GM12891 (cell line): ENCODE results near the gene FOXF2.

ENCODE experiments used
- DNase-seq: peaks from one replicate; pipeline ENCODE4 v3.0.0; 2011; ENCODE audit warnings: low spot score; ENCODE audit not compliant: insufficient read length
- FAIRE-seq: peaks from 2 replicates; lab custom pipeline; 2011; peaks lifted over from hg19 to GRCh38; lab: Jason Lieb, UNC
- PAX5 ChIP-seq: IDR thresholded peaks from 2 replicates; pipeline ENCODE4 v1.6.1; 2011; ENCODE audit warnings: low read length, moderate library complexity, mild to moderate bottlenecking; ENCODE audit not compliant: insufficient read depth, severe bottlenecking
- POLR2A ChIP-seq: IDR thresholded peaks from 2 replicates; pipeline ENCODE4 v1.6.1; 2011; ENCODE audit warnings: low read depth, low read length, control low read depth
- POLR2AphosphoS5 ChIP-seq: IDR thresholded peaks from 2 replicates; pipeline ENCODE4 v1.6.1; 2011; ENCODE audit warnings: low read depth, low read length, control low read depth
- POU2F2 ChIP-seq: IDR thresholded peaks from 2 replicates; pipeline ENCODE4 v1.6.1; 2011; ENCODE audit warnings: low read depth, mild to moderate bottlenecking, control low read depth, low read length, moderate library complexity
- SPI1 ChIP-seq: IDR thresholded peaks from 2 replicates; pipeline ENCODE4 v1.6.1; 2011; ENCODE audit warnings: low read depth, low read length, control low read depth
- TAF1 ChIP-seq: IDR thresholded peaks from 2 replicates; pipeline ENCODE4 v1.6.1; 2011; ENCODE audit warnings: low read depth, low read length, control low read depth

Gene FOXF2

GRCh38 chr6:1406306-1407072 lies 17.1 kb downstream of the FOXF2 start:
- FAIRE-seq: no peak
- TF ChIP-seq POLR2AphosphoS5 (no peak), PAX5 (no peak), POLR2A (no peak), POU2F2 (no peak), TAF1 (no peak), SPI1 (no peak)

GRCh38 chr6:1407499-1407990 lies 18.2 kb downstream of the FOXF2 start:
- DNase-seq: no peak
- no peak for TF ChIP-seq POLR2A
- no peak for FAIRE-seq

More at GRCh38 chr6:1406306-1407072, 17.1 kb downstream of the FOXF2 start:
- no peak for DNase-seq

GRCh38 chr6:1409774-1410465 lies 20.5 kb downstream of the FOXF2 start:
- no peak for DNase-seq
- no peak for FAIRE-seq

GRCh38 chr6:1412901-1413300 lies 23.5 kb downstream of the FOXF2 start:
- FAIRE-seq (no peak), DNase-seq (no peak)
- no peak for TF ChIP-seq POLR2AphosphoS5
- TF ChIP-seq TAF1: no peak
- TF ChIP-seq PAX5: no peak
- no peak for TF ChIP-seq SPI1

More at GRCh38 chr6:1409774-1410465, 20.5 kb downstream of the FOXF2 start:
- no peak for TF ChIP-seq POLR2AphosphoS5
- TF ChIP-seq POLR2A: no peak

DNA sequence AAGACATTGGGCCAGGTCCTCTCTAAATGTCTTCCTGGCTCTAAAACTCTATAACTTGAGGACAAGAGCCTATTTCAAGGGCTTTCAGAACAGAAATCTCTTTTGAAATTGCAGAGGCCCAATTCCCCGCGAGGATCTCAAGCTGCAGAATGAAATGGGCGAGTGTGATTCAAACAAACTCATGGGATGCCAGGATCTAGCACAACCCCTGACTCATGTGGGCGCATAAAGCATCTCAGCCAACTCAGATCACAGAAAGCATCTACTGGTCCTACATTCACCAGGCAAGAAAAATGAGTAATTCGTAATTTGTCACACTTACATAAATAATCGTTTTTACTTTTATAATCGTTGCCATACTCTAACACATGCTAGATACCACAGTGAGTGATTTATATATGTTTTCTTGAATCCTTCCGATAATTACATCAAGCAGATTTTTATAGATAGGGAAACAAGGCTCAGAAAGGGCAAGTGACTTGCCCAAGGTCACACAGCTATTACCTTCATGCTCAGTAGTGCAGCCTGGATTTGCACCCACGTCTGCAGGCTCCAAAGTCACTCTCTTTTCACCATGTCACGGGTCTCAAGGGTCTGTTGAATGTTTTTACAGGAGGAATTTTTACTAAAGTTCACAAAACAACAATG lies 26.2 kb downstream of the FOXF2 start:
- DNase-seq (no peak), FAIRE-seq (no peak)
- TF ChIP-seq SPI1: no peak
- TF ChIP-seq POLR2AphosphoS5: no peak
- no peak for TF ChIP-seq POLR2A
- TF ChIP-seq POU2F2: no peak
- TF ChIP-seq TAF1: no peak
- TF ChIP-seq PAX5: no peak

DNA sequence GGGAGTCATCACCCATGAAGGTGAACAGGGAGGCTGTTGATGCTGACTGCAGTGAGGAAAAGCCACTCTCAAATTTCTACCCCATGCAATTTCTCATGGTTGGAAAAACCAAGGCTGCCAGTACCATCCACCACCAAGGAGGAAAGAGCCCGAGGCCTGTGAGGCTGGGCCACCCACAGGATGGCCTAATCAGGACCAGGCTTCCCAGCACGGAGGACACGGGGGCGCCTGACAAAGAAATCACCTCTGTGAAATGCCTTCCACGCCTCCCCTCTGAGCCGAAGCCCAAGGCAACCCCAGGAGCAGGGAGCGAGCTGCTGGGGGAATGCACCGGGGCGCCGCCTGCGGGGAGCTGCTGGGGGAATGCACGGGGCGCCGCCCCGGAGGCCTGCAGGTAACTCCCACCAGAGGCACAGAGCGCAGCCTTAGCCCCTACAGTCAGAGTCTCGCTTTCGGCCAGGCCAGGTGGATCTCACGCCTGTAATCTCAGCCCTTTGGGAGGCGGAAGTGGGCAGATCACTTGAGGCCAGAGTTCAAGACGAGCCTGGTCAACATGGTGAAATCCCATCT lies 26.9 kb downstream of the FOXF2 start:
- DNase-seq (no peak), FAIRE-seq (no peak)
- TF ChIP-seq SPI1 (no peak), POLR2AphosphoS5 (no peak), POU2F2 (no peak), PAX5 (no peak), TAF1 (no peak), POLR2A (no peak)

DNA sequence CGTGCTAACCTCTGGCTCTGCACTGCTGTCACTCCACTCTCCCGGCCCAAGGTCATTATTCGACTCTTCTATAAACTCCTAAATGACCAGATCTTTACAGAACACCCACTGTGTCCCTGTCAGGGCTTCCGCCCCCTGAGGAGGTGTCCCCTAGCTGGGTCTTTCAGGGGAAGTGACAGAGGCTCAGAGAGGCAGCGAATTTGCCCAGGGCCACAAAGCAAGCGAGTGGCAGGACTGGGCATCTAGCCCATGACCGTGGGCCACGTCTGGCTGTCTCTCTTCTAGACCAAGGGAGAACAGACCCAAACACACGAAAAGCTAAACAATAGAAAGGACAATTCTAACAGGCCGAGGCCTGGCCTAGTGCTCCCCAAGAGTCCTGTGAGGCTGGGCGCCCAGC lies 27.4 kb downstream of the FOXF2 start:
- FAIRE-seq: no peak
- TF ChIP-seq POU2F2 (no peak), POLR2AphosphoS5 (no peak), POLR2A (no peak), TAF1 (no peak), SPI1 (no peak), PAX5 (no peak)

GRCh38 chr6:1417718-1418117 lies 28.3 kb downstream of the FOXF2 start:
- no peak for TF ChIP-seq POU2F2
- TF ChIP-seq TAF1: no peak
- TF ChIP-seq SPI1: no peak
- no peak for TF ChIP-seq PAX5
- TF ChIP-seq POLR2A: no peak
- no peak for TF ChIP-seq POLR2AphosphoS5
- DNase-seq (no peak), FAIRE-seq (no peak)

More for the DNA sequence above, 27.4 kb downstream of the FOXF2 start:
- DNase-seq: no peak

GRCh38 chr6:1418471-1419191 lies 29.3 kb downstream of the FOXF2 start:
- TF ChIP-seq POLR2A (no peak), PAX5 (no peak), POU2F2 (no peak), SPI1 (no peak), TAF1 (no peak), POLR2AphosphoS5 (no peak)
- FAIRE-seq (no peak), DNase-seq (no peak)
